Memory B cell (primary cell): ENCODE data around the gene FTCD.

Source experiments
- ATAC-seq: fragments of 150-1000 bp; cut with Tn5 transposase; 2 replicates; pipeline ENCODE4 v1.10.0; 2021; ENCODE audit warnings: low read depth, mild to moderate bottlenecking, moderate library complexity
- DNase-seq, 2 donors: peaks; one replicate each; pipeline ENCODE4 v3.0.0; 2022; ENCODE audit warnings: low spot score in 2 of 2
- H3K27ac Mint-ChIP-seq: one replicate; pipeline ENCODE4 v1.8.0; 2022; ENCODE audit warnings: mild to moderate bottlenecking, moderate library complexity, mixed read lengths
- H3K27me3 Mint-ChIP-seq: one replicate; pipeline ENCODE4 v1.8.0; 2022; ENCODE audit warnings: mixed read lengths
- H3K36me3 Mint-ChIP-seq: one replicate; pipeline ENCODE4 v1.8.0; 2022; ENCODE audit warnings: mild to moderate bottlenecking, mixed read lengths
- H3K4me1 Mint-ChIP-seq: one replicate; pipeline ENCODE4 v1.8.0; 2022; ENCODE audit warnings: mixed read lengths
- H3K4me3 Mint-ChIP-seq: one replicate; pipeline ENCODE4 v1.8.0; 2022; ENCODE audit warnings: mild to moderate bottlenecking, moderate library complexity, mixed read lengths
- H3K9me3 Mint-ChIP-seq: one replicate; pipeline ENCODE4 v1.8.0; 2022; ENCODE audit warnings: mixed read lengths

The FTCD gene

DNA sequence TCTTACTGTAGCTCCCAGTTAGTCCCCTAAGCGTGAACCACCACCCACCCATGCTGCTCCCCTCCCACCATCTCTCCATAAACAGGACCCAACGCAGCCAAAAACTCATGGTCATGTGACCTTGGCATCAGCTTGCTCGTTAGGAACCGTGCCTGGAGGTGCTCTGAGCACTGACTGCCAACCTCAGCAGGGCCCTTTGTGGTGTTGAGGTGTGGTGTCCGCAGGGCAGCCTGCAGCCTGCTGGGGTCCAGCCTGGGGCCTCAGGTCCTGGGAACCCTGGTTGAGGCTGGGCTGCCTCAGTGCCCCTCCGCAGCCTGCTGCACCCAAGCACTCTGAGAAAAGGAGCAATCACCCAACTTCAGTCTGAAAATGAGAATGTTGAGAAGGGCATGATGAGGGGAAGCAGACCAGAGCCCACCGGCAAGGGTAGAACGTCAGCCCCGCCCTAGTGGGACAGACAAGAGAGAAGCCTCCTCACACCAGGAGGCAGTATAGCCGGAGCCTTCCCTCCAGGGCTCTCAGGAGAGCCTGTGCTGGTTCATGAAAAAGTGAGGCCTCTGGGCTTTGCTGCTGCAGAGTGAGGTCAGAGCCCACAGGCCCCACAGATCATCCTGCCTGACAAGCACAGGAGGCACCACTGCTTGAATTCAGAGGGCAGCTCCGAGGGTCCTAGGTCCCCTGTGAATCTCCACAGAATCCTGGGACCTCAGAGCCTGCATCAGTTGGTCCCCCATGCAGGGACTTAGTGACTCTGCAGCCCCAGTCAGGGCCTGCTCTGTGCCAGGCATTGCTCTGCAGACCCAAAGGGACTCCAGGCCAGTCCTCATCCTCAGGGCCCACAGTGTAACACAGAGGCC lies 62.3 kb downstream of the FTCD start:
- Mint-ChIP-seq H3K4me1 (peaks cover 6% of the 10 kb centered on the region), H3K27me3 (peaks cover 11% of the 10 kb centered on the region), H3K4me3 (no peak overlapping the region), H3K27ac (no peak overlapping the region), H3K9me3 (peaks cover 17% of the 10 kb centered on the region), H3K36me3 (peaks cover 2% of the 10 kb centered on the region)
- ATAC-seq (no peak), DNase-seq (no peak)

DNA sequence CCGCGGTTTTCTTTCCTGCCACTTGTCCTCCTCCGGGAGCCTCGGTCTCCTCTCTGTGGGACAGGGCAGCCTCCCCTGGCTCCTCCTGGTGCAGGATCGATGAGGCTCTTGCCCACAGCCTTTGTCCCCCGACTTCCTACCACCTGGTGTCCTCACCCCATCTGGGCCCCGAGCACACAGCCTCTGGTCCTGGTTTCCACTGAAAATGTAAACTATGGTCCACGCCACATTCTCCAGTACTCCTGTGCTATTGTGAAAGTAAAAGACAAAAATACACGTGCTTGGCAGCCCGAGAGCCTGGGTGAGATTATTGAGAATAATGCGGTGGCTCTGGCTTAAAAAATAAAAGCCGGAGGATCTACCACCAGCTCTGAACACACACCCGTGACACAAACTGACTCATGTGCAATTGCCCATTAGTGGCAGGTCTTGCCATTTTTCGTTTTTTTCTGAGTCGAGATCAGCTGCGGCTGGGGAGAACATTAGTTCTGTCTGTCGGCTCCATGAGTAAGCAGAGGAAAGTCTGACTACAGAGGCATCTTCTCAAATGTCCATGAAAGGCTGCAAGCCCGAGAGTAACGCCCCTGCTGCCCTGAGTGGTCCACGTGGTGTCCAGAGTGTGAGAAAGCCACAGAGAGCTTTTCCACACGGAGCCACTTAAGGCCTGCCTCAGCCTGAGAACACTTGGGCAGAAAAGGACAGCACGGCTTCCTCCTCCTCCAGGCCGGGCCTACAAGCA lies 63.2 kb downstream of the FTCD start:
- Mint-ChIP-seq H3K4me3 (no peak overlapping the region), H3K9me3 (peaks cover 20% of the 10 kb centered on the region), H3K36me3 (peaks cover 2% of the 10 kb centered on the region), H3K4me1 (peaks cover 6% of the 10 kb centered on the region), H3K27ac (no peak overlapping the region), H3K27me3 (peaks cover 11% of the 10 kb centered on the region)
- ATAC-seq: no peak
- no peak for DNase-seq

DNA sequence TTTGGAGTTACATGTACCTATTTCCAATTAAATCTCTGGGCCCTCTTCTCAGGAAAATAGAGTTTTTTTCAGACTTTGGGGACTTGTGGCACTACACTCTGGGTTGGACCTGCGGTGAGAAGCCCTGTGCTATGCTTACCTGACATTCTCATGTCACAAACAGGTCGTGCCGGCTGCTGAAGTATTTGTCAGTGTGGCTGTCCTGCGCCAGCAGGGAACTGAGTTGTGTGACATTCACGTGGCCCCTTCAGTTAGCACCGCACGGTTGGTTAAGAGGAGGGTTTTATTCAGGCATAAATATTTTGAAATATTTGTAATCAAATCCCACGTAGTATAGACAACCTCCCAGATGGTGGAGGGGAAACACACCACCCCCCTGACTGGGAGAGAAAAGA lies 63.8 kb downstream of the FTCD start:
- ATAC-seq: no peak
- H3K36me3 Mint-ChIP-seq: peaks cover 5% of the 10 kb centered on the region
- peaks cover 8% of the 10 kb centered on the region for H3K27me3 Mint-ChIP-seq

DNA sequence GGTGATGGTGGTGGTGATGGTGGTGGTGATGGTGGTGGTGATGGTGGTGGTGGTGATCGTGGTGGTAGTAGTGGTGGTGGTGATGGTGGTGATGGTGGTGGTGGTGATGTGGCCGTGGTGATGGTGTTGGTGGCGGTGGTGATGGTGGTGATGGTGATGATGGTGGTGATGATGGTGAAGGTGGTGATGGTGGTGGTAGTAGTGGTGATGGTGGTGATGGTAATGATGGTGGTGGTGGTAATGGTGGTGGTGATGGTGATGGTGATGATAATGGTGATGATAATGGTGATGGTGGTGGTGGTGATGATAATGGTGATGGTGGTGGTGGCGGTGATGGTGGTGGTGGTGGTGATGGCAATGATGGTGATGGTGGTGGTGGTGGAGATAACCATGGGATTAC lies 64.3 kb downstream of the FTCD start:
- Mint-ChIP-seq H3K9me3 (peaks cover 23% of the 10 kb centered on the region), H3K36me3 (peaks cover 5% of the 10 kb centered on the region), H3K27ac (no peak overlapping the region), H3K4me1 (peaks cover 6% of the 10 kb centered on the region), H3K4me3 (no peak overlapping the region), H3K27me3 (peaks cover 5% of the 10 kb centered on the region)
- ATAC-seq: no peak
- no peak for DNase-seq

More for the DNA sequence above, 63.8 kb downstream of the FTCD start:
- no peak for DNase-seq
- H3K4me1 Mint-ChIP-seq: peaks cover 6% of the 10 kb centered on the region
- H3K4me3 Mint-ChIP-seq: no peak overlapping the region
- H3K9me3 Mint-ChIP-seq: peaks cover 23% of the 10 kb centered on the region
- H3K27ac Mint-ChIP-seq: no peak overlapping the region

DNA sequence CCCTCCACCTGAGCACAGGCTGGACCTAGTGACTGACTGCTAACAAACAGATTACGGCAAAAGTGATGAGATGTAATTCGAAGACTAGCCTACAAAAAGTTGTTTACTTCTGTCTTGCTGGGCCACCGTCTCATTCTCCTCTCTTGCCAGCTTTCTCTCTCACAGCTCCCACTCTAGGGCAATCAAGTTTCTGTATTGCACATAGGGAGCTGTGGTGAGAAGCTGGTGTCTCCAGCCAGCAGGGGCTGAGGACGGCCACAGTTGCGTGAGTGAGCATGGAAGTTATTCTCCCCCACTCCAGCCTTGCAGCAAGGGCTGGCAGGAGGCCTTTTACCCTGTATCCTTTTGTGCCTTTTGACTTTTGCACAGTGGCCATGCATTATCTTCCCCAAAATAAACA lies 66.1 kb downstream of the FTCD start:
- ATAC-seq (no peak), DNase-seq (no peak)
- H3K27ac Mint-ChIP-seq: no peak overlapping the region
- peaks cover 6% of the 10 kb centered on the region for H3K4me1 Mint-ChIP-seq
- H3K9me3 Mint-ChIP-seq: peaks cover 23% of the 10 kb centered on the region
- H3K27me3 Mint-ChIP-seq: peaks cover 1% of the 10 kb centered on the region
- H3K36me3 Mint-ChIP-seq: peaks cover 5% of the 10 kb centered on the region
- H3K4me3 Mint-ChIP-seq: no peak overlapping the region

DNA sequence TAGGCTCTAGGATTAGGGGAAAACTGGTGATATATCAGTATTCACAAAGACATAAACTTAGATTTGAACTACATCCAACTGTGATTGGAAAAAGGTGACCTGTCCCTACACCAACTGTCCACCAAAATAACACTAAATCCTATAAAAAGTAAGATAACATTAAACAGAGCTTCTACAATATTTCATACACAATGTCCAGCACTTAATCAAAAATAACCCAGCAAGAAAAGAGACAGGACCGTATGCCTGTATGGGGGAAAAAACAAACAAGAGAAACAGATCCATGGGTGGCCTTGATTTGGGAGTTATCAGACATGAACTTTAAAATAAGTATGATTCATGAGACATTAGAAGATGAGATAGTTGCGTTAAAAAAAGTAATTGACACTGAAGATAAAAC lies 67.2 kb downstream of the FTCD start:
- Mint-ChIP-seq H3K27me3 (peaks cover 1% of the 10 kb centered on the region), H3K36me3 (peaks cover 5% of the 10 kb centered on the region), H3K4me3 (no peak overlapping the region), H3K27ac (no peak overlapping the region), H3K4me1 (peaks cover 6% of the 10 kb centered on the region), H3K9me3 (peaks cover 23% of the 10 kb centered on the region)
- DNase-seq (no peak), ATAC-seq (no peak)

DNA sequence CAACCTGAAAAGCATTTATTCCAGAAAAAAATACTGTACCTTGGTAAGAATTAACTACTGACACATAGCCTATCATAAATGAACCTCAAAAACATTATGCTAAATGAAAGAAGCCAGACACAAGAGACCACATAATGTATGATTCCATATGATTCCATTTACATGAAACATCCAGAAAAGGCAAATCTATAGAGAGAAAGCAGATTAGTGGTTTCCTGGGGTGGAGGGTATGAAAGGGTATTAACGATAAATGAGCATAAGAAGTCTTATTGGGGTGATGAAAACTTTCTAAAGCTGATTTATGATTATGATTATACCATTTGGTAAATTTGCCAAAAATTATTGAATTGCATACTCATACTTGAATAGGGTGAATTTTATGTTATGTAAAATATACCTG lies 67.7 kb downstream of the FTCD start:
- ATAC-seq (no peak), DNase-seq (no peak)
- Mint-ChIP-seq H3K4me3 (no peak overlapping the region), H3K27ac (no peak overlapping the region), H3K4me1 (peaks cover 6% of the 10 kb centered on the region), H3K9me3 (peaks cover 23% of the 10 kb centered on the region), H3K36me3 (peaks cover 5% of the 10 kb centered on the region), H3K27me3 (peaks cover 3% of the 10 kb centered on the region)
